Neuronal stem cell (in vitro differentiated cells): ENCODE results near the gene STAG1.
"Not testable (repeated sequence)": the region's sequence is repeated elsewhere in the genome, so short reads cannot be mapped to it uniquely, and the experiment has no call there.

Experiments
- DNase-seq: peaks from one replicate; pipeline ENCODE4 v3.0.0-alpha.2; 2013; ENCODE audit warnings: low spot score
- H2AFZ ChIP-seq: one replicate; pipeline ENCODE4 v1.6.1; 2013; ENCODE audit warnings: mild to moderate bottlenecking, low read length, inconsistent platforms
- H2AK5ac ChIP-seq: 2 replicates; pipeline ENCODE4 v1.6.1; 2013; ENCODE audit warnings: low read depth, mild to moderate bottlenecking, inconsistent platforms, low read length, moderate library complexity, mixed read lengths
- H2BK120ac ChIP-seq: 2 replicates; pipeline ENCODE4 v1.6.1; 2013; ENCODE audit warnings: low read depth, mild to moderate bottlenecking, inconsistent platforms, low read length, moderate library complexity, mixed read lengths
- H2BK12ac ChIP-seq: one replicate; pipeline ENCODE4 v1.6.1; 2013; ENCODE audit warnings: low read length, inconsistent platforms
- H2BK15ac ChIP-seq: 2 replicates; pipeline ENCODE4 v1.6.1; 2013; ENCODE audit warnings: mild to moderate bottlenecking, low read length, inconsistent platforms, mixed read lengths
- H2BK5ac ChIP-seq: one replicate; pipeline ENCODE4 v1.6.1; 2013; ENCODE audit warnings: inconsistent platforms, mild to moderate bottlenecking, low read length, moderate library complexity
- H3K14ac ChIP-seq: one replicate; pipeline ENCODE4 v1.6.1; 2013; ENCODE audit warnings: low read length, inconsistent platforms
- H3K18ac ChIP-seq: 2 replicates; pipeline ENCODE4 v1.6.1; 2013; ENCODE audit warnings: low read length, inconsistent platforms
- H3K23ac ChIP-seq: 2 replicates; pipeline ENCODE4 v1.6.1; 2013; ENCODE audit warnings: low read depth, mild to moderate bottlenecking, mixed read lengths, low read length, inconsistent platforms; ENCODE audit not compliant: poor library complexity
- H3K27ac ChIP-seq: replicated peaks from 3 replicates; pipeline ENCODE4 v1.5.1; 2013; ENCODE audit warnings: low read length, inconsistent platforms
- H3K27me3 ChIP-seq, 3 experiments: 2 replicates each; pipeline ENCODE4 v1.6.1; 2013; ENCODE audit warnings: low read length in 3 of 3, mild to moderate bottlenecking in 2 of 3, inconsistent platforms in 1 of 3, low read depth in 1 of 3, mixed read lengths in 1 of 3, moderate library complexity in 1 of 3; ENCODE audit not compliant: control insufficient read depth in 3 of 3, insufficient read depth in 3 of 3
- H3K36me3 ChIP-seq, 2 donors: replicated peaks in 1 of 2; 2 replicates each; pipeline ENCODE4 v1.6.1; 2013; ENCODE audit warnings: low read length in 2 of 2; ENCODE audit not compliant: control insufficient read depth in 2 of 2, insufficient read depth in 2 of 2
- H3K4ac ChIP-seq: 2 replicates; pipeline ENCODE4 v1.6.1; 2013; ENCODE audit warnings: inconsistent platforms, mild to moderate bottlenecking, low read length, moderate library complexity
- H3K4me1 ChIP-seq, 2 donors: 1 replicate in 1 of 2; 2 replicates in 1 of 2; pipeline ENCODE4 v1.6.1; 2013; ENCODE audit warnings: low read length in 2 of 2, low read depth in 1 of 2; ENCODE audit not compliant: control insufficient read depth in 2 of 2, insufficient read depth in 1 of 2
- H3K4me2 ChIP-seq: one replicate; pipeline ENCODE4 v1.6.1; 2013; ENCODE audit warnings: mild to moderate bottlenecking, low read length, inconsistent platforms; ENCODE audit not compliant: insufficient read depth, poor library complexity, severe bottlenecking
- H3K4me3 ChIP-seq, 2 donors: 2 replicates each; pipeline ENCODE4 v1.5.1; 2013; ENCODE audit warnings: low read length in 2 of 2, mild to moderate bottlenecking in 2 of 2, inconsistent platforms in 1 of 2, moderate library complexity in 1 of 2
- H3K79me1 ChIP-seq: one replicate; pipeline ENCODE4 v1.6.1; 2013; ENCODE audit warnings: low read depth, mild to moderate bottlenecking, inconsistent platforms, low read length, moderate library complexity
- H3K9ac ChIP-seq: one replicate; pipeline ENCODE4 v1.6.1; 2013; ENCODE audit warnings: mild to moderate bottlenecking, low read depth, low read length, inconsistent platforms; ENCODE audit not compliant: poor library complexity
- H3K9me3 ChIP-seq, 2 donors: replicated peaks in 1 of 2; 2 replicates each; pipeline versions ENCODE3 to v1.6.1; 2013; ENCODE audit warnings: low read length in 2 of 2, mild to moderate bottlenecking in 2 of 2, inconsistent platforms in 1 of 2, low read depth in 1 of 2, mixed read lengths in 1 of 2, moderate library complexity in 1 of 2; ENCODE audit not compliant: control insufficient read depth in 2 of 2, insufficient read depth in 1 of 2
- H4K8ac ChIP-seq: one replicate; pipeline ENCODE4 v1.6.1; 2013; ENCODE audit warnings: low read depth, mild to moderate bottlenecking, inconsistent platforms, low read length, moderate library complexity
- H4K91ac ChIP-seq: one replicate; pipeline ENCODE4 v1.6.1; 2013; ENCODE audit warnings: low read length, low read depth, mild to moderate bottlenecking, inconsistent platforms; ENCODE audit not compliant: poor library complexity
- WGBS, 2 donors: extraction: QIAGEN DNeasy Blood & Tissue Kit; methylation state at CpG; one replicate each; pipeline ENCODE4 v1.1.7; 2013; ENCODE audit warnings: missing lambda C conversion rate in 2 of 2, mixed read lengths in 1 of 2; ENCODE audit not compliant: insufficient read length in 2 of 2, insufficient replicate concordance in 1 of 2; ENCODE audit errors: extremely low coverage in 2 of 2; 5-methylcytosine and 5-hydroxymethylcytosine counted together

Gene STAG1

DNA sequence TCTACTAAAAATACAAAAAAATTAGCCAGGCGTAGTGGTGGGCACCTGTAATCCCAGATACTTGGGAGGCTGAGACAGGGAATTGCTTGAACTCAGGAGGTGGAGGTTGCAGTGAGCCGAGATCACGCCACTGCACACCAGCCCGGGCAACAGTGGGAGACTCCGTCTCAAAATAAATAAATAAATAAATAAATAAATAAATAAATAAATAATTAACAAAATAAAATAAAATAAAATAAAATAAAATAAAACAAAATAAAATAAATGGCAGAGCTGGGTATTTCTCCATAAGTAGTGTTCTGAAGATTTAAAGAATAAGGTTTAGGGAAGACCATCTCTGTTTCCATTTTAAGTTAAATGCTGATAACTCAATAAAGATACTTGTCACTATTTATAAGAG is 376.4 kb downstream of the STAG1 start:
- not testable (repeated sequence) for H2BK12ac ChIP-seq, H2BK15ac ChIP-seq, H3K23ac ChIP-seq, H2BK5ac ChIP-seq, H4K8ac ChIP-seq, H3K4me3 ChIP-seq, H3K9ac ChIP-seq, H3K14ac ChIP-seq, DNase-seq, H2AFZ ChIP-seq, H3K27me3 ChIP-seq, H3K18ac ChIP-seq, H3K27ac ChIP-seq, H3K4ac ChIP-seq, H3K9me3 ChIP-seq, H3K4me1 ChIP-seq, H3K4me2 ChIP-seq, H2BK120ac ChIP-seq, H3K79me1 ChIP-seq, H4K91ac ChIP-seq, H2AK5ac ChIP-seq
- no CpG with 5 or more reads among the region's 5 CpGs for WGBS, 2 donors
- H3K36me3 ChIP-seq: peaks cover 2 to 14% of the 10 kb centered on the region in 2 donors

DNA sequence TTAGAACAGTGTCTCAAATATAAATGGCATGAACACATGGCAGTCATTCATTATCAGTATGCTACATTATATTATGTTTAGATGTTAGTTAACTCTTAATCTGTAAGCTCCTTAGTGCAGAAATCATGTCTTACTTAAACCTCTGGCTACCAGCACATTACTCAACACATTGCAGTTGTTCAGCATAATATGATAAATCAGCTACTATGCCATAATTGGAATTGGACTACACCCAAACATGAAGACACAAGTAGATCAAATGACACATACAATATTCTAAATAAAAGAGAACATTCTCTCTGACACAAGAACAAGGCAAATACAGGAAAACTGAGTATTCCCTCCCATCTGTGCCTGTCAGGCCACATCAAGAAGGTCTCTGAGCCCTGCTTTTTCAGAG is 385.9 kb downstream of the STAG1 start:
- Histone ChIP-seq H2BK5ac (no peak overlapping the region), H2BK15ac (no peak overlapping the region), H3K9ac (no peak overlapping the region), H3K18ac (no peak overlapping the region), H3K27ac (no peak overlapping the region), H3K4me1 (no peaks in the 10 kb centered on the region), H3K4me3 (no peak overlapping the region), H2AFZ (no peak overlapping the region), H3K4me2 (no peak overlapping the region), H4K8ac (no peak overlapping the region), H3K23ac (no peak overlapping the region), H3K14ac (no peak overlapping the region), H4K91ac (no peak overlapping the region), H2BK120ac (no peak overlapping the region), H3K4ac (no peak overlapping the region), H3K9me3 (peaks cover 0 to 2% of the 10 kb centered on the region in 2 donors), H2AK5ac (no peak overlapping the region), H3K79me1 (no peaks in the 10 kb centered on the region), H2BK12ac (no peak overlapping the region), H3K27me3 (no peaks in the 10 kb centered on the region), H3K36me3 (peaks cover 0 to 11% of the 10 kb centered on the region in 2 donors)
- no peak for DNase-seq

DNA sequence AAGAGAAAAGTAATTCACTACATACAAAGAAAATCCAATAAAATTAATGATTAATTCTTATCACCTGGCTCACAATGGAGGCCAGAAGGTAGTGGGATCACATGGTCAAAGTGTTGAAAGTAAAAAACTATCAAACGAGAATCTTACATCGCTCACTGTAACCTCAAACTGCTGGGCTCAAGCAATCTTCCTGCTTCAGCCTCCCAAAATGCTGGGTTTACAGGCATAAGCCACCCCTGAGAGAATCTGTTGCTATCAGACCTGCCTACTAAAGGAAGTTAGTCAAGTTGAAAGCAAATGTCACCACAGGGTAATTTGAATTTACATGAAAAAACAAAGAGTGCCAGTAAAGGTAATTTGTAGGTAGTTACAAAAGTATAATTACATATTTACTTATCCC is 398.7 kb downstream of the STAG1 start:
- Histone ChIP-seq H2BK120ac (no peak overlapping the region), H3K4me2 (no peak overlapping the region), H3K4me1 (no peaks in the 10 kb centered on the region), H3K36me3 (peaks cover 0 to 38% of the 10 kb centered on the region in 2 donors), H3K9me3 (peaks cover 0 to 2% of the 10 kb centered on the region in 2 donors), H3K27ac (no peak overlapping the region), H2BK12ac (no peak overlapping the region), H3K4ac (no peak overlapping the region), H3K27me3 (no peaks in the 10 kb centered on the region), H3K14ac (no peak overlapping the region), H4K91ac (no peak overlapping the region), H3K4me3 (no peak overlapping the region), H3K18ac (no peak overlapping the region), H3K9ac (no peak overlapping the region), H3K79me1 (peaks cover under 1% of the 10 kb centered on the region), H2BK5ac (no peak overlapping the region), H4K8ac (no peak overlapping the region), H2AK5ac (no peak overlapping the region), H2AFZ (no peak overlapping the region), H3K23ac (no peak overlapping the region), H2BK15ac (no peak overlapping the region)
- WGBS, 2 donors: no CpG with 5 or more reads among the region's 2 CpGs
- no peak for DNase-seq

DNA sequence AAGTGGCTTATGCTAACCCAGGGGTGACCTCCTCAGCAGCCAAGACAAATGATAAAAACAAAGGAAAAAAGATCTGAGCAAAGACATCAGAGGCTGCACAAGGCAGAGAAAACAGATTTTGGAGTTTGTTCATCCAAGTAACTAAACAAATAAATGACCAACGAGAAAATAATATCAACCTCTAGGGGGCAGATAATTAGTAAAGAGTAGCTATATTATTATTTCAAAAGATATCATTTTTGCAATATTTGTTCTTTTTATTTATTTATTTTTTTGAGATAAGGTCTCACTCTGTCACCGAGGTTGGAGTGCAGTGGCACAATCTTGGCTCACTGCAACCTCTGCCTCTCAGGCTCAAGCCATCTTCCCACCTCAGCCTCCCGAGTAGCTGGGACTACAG is 400.3 kb downstream of the STAG1 start:
- Histone ChIP-seq H4K8ac (no peak overlapping the region), H2BK5ac (no peak overlapping the region), H2BK120ac (no peak overlapping the region), H3K4me3 (no peak overlapping the region), H2AK5ac (no peak overlapping the region), H3K18ac (no peak overlapping the region), H3K9me3 (peaks cover 0 to 2% of the 10 kb centered on the region in 2 donors), H3K4me2 (no peak overlapping the region), H3K27ac (no peak overlapping the region), H2BK15ac (no peak overlapping the region), H3K14ac (no peak overlapping the region), H4K91ac (no peak overlapping the region), H3K4me1 (no peaks in the 10 kb centered on the region), H2BK12ac (no peak overlapping the region), H3K23ac (no peak overlapping the region), H2AFZ (no peak overlapping the region), H3K4ac (no peak overlapping the region), H3K79me1 (no peaks in the 10 kb centered on the region), H3K27me3 (no peaks in the 10 kb centered on the region), H3K9ac (no peak overlapping the region), H3K36me3 (peaks cover 0 to 40% of the 10 kb centered on the region in 2 donors)
- no CpG with 5 or more reads among the region's 3 CpGs for WGBS, 2 donors
- DNase-seq: no peak
